ENCODE results near the gene DOCK4.

DOCK4 gene

DNA sequence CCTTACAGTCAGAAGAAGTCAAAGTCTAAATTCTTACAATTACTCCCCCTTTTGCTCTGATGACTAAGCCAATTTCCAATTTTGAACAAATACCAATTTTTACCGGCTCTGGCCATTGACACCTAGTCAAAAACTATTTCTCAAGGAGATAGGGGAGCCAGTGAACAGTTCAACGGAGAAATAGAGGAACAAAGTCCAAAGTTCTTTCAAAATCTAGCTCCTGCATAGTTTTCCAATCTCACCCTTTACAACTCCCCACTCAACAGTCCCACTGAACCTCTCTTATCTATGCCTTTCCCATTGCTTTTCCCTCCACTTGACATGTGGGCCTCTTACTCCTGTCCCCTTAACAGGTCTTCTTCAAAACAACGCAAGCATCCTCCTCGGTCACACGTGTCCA is 192.9 kb downstream of the DOCK4 start:
- H3K4me3 ChIP-seq (ENCODE audit: control insufficient read depth, low read depth, low read length): no peak overlapping the region
- TF ChIP-seq, protein P1, sequence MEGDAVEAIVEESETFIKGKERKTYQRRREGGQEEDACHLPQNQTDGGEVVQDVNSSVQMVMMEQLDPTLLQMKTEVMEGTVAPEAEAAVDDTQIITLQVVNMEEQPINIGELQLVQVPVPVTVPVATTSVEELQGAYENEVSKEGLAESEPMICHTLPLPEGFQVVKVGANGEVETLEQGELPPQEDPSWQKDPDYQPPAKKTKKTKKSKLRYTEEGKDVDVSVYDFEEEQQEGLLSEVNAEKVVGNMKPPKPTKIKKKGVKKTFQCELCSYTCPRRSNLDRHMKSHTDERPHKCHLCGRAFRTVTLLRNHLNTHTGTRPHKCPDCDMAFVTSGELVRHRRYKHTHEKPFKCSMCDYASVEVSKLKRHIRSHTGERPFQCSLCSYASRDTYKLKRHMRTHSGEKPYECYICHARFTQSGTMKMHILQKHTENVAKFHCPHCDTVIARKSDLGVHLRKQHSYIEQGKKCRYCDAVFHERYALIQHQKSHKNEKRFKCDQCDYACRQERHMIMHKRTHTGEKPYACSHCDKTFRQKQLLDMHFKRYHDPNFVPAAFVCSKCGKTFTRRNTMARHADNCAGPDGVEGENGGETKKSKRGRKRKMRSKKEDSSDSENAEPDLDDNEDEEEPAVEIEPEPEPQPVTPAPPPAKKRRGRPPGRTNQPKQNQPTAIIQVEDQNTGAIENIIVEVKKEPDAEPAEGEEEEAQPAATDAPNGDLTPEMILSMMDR (IDR thresholded peaks at IDR 0.05; ENCODE audit: control insufficient read depth, insufficient read depth, low read depth, low read length, missing control alignments): no peak
- no peak for DNase-seq (ENCODE audit: low read depth)

DNA sequence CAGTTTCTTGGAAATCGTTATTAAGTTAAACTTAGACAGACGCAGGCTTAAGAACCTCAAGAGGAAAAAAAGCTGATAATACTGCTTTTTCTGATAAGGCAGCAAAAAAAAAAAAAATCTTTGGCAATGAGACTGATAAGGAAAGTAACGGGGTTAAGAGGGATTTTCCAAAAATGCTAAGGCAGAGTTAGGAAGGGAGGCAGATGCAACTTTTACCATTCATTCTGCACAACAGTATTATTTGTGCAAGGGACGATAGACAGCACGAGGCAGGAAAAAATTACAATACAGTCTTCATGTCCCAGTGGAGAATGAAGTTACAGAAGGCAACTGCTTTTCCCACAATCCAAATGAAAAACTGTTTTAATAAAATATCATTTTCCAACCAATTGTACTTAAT is 194.0 kb downstream of the DOCK4 start:
- no peak overlapping the region for H3K4me3 ChIP-seq (ENCODE audit: control insufficient read depth, low read depth, low read length)
- no peak for DNase-seq (ENCODE audit: low read depth)
- TF ChIP-seq, protein P1 (IDR thresholded peaks at IDR 0.05; ENCODE audit: control insufficient read depth, insufficient read depth, low read depth, low read length, missing control alignments): no peak

DNA sequence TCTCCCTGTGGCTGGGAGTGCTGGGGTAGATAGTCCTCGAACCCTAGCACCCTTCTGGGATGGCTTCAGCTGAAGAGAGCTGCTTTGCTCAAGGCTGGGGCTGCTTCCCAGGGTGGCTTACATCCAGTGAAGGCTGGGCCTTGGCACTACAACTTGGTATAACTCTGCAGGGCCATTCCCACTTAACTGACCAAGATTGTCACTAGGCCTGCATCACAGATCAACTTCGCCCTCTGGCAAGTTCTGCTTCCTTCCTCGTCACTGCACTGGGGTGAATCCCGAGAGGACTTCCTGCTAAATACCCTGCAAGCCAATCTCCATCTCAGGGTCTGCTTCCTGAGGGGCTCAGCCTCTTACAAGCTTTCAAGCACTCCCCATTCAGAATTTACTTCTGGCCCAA is 195.2 kb downstream of the DOCK4 start:
- TF ChIP-seq, protein P1 (IDR thresholded peaks at IDR 0.05; ENCODE audit: control insufficient read depth, insufficient read depth, low read depth, low read length, missing control alignments): no peak
- no peak for DNase-seq (ENCODE audit: low read depth)
- no peak overlapping the region for H3K4me3 ChIP-seq (ENCODE audit: control insufficient read depth, low read depth, low read length)

DNA sequence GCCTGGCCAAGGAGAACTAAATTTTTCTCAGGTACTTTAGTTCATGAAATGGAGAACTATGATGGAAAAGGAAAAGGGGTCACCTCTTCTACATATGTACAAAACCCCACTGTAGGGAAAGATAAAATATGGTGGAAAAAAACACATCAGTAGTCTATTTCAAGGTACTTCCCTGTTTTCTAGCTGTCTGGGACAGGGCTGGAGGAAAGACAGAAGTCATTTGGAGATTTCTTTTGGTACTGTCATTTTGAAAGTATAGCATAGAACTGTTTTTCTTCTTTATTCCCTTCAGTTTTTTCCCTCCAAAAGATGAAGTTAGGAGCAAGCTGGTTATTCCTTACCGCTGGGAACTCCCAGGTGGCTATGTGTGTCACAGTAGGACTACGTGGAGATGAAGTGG is 196.1 kb downstream of the DOCK4 start:
- TF ChIP-seq, protein P1 (IDR thresholded peaks at IDR 0.05; ENCODE audit: control insufficient read depth, insufficient read depth, low read depth, low read length, missing control alignments): no peak
- DNase-seq (ENCODE audit: low read depth): no peak

DNA sequence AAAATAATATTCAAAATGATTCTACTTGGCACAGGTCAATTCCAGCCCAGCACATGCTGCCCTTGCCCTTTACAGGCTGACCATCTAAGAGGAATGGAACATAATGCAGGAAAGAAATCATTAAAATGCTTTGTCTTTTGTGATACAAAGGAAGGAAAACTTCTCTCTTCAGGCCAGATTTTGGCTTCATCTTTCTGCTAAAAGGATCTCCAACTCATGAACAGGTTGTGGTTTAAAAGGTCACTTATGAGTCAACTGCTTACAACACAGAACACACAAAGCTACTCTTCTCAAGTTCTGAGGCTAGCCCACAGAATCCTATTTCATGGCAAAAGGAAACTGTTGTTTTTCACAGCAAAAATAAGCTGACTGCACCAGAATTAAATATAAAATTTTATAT is 197.1 kb downstream of the DOCK4 start:
- DNase-seq (ENCODE audit: low read depth): no peak
- no peak overlapping the region for H3K4me3 ChIP-seq (ENCODE audit: control insufficient read depth, low read depth, low read length)
- TF ChIP-seq, protein P1 (IDR thresholded peaks at IDR 0.05; ENCODE audit: control insufficient read depth, insufficient read depth, low read depth, low read length, missing control alignments): no peak

More for the DNA sequence above, 196.1 kb downstream of the DOCK4 start:
- no peak overlapping the region for H3K4me3 ChIP-seq (ENCODE audit: control insufficient read depth, low read depth, low read length)

DNA sequence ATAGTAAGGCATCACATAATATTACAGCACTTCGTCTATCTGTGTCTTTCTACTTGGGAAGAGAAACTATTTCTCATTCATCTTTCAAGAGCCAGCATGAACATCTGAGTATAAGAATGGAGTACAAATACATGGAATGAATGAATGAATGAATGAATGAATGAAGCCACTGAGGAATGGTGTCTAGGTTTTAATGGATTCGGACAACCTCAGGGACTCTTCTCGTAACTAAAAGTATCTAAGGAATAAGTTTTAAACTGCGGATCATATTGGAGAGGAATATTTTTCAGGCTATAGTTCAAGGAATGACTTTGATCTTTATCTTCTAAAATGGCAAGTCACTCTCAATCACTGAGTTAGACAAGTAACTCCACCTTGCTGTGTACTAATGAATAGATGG is 199.0 kb downstream of the DOCK4 start:
- DNase-seq (ENCODE audit: low read depth): no peak
- H3K4me3 ChIP-seq (ENCODE audit: control insufficient read depth, low read depth, low read length): no peak overlapping the region
- TF ChIP-seq, protein P1 (IDR thresholded peaks at IDR 0.05; ENCODE audit: control insufficient read depth, insufficient read depth, low read depth, low read length, missing control alignments): no peak

DNA sequence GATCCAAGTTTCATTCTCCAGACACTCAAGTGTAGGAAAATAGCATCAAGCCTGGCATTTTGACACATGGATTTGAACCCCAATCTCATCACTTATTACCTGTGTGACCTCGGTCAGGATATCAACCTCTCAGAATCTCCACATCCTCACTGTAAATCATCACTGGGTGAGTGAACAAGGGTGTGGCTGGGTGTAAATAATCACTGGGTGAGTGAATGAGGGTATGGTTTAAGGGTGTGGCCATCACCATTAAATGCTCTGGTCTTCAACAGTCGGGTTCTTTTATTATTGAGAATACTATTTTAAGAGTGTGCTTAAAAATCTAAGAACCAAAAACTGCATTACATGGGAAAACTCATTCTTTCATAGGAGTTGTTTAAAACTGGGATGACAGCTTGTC is 200.1 kb downstream of the DOCK4 start:
- no peak overlapping the region for H3K4me3 ChIP-seq (ENCODE audit: control insufficient read depth, low read depth, low read length)
- no peak for DNase-seq (ENCODE audit: low read depth)
- TF ChIP-seq, protein P1 (IDR thresholded peaks at IDR 0.05; ENCODE audit: control insufficient read depth, insufficient read depth, low read depth, low read length, missing control alignments): no peak
